Kidney capillary endothelial cell (primary cell): ENCODE measurements around the gene TMEM236.

Source experiments
- DNase-seq: peaks from one replicate; pipeline ENCODE4 v3.0.0-alpha.2; 2018; ENCODE audit warnings: low spot score

TMEM236 gene

DNA sequence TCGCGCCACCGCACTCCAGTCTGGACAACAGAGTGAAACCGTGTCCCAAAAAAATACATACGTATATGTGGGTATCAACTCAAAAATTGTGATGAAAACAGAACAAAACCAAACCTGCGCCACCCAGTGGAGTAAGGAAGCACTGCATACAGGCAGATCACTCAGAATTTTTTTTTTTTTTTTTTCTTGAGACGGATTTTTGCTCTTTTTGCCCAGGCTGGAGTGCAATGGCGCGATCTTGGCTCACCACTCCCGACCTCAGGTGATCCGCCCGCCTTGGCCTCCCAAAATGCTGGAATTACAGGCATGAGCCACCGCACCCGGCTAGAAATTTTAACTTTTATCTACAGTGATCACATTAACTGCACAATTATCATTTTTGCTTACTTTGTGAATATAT is 9.1 kb upstream of the TMEM236 start:
- peak; percentile 35 for DNase-seq

DNA sequence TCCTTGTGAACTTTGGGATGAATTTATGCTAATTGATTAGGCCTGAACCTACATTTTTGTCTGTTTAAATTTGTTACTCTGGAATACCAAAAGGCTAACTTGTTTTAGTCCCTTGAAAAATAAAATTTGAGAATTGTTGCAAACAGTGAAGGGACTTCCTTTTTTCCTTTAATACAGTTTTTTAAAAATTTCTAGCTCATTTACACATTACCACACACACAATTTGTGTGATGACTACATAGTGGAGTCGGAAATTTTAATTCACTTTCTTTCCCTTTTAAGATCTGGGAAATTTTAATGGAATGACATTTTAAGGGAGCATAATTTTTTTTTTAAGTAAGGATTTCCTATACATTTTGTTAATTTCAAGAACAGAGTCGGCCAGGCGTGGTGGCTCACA is 8.6 kb upstream of the TMEM236 start:
- DNase-seq: no peak

DNA sequence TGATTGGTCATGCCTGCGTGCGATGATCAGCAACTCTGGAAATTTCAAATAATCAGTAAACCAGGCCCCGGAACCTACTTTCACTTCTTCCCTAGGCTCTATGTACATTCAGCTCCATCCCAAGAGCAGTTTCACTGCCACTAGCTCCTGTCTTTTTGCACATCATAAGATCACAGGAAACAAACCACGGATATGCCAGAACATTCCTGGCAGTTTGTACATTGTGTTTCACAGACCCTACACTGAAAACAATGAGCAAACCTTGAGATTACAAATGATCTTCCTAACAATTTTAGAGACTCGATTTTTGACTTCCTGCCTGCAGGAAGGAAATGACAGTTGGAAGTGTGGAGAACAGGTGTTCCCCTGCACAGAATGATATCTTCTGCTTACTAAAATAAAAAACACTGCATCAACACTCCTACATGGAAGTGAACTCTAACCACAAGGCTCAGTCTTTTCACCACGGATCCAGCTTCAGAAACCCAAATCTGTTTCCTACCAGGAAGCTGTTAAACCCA is 7.6 kb upstream of the TMEM236 start:
- peak; percentile 47 for DNase-seq

DNA sequence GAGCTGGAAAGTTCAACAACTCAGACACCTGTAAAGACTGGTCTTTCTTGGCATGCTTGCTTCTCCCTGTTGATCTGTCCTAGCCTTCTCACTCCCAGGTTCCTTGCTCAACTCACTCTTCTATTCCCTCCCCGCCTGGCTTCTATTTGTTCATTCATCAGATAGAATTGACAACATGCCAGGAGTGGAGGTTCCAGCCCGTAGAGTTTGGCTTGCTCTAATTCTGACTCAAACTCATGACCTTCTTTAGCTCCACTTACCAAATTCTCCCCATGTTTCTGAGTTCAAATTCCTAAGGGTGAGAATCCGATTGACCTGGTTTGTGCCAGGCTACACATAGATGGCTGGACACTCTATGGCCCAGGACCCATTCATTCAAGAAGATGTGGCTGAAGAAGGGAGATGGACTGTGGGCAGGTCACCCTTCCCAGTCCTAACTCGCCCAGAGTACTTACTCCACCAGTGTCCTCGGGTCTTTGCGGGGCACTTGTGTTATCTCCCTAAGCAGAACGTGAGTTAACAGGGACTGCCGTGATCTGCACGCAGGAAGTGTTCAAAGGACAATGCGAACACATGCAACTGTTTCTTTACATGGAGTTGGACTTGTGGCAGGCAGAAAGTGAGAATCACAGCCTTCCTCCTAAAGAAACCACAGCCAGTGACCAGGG is 4.0 kb upstream of the TMEM236 start:
- DNase-seq: no peak

DNA sequence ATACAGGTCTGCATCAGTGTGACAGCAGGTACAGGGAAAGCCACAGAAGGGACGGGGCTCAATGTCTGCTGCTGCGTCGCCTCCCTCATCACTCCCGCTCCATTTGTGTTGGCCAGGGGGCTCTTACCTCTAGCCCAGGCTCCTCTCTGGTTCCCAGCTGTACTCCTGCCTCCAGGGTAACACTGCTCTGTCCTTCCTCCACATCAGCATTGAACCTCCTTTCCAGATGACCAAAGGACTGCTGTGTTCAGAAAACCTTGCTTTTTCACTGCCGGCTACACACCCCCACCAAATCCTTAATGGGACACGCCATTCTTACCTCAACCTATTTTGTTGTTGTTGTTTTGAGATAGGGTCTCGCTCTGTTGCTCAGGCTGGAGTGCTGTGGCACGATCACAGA is 2.1 kb upstream of the TMEM236 start:
- DNase-seq: no peak

DNA sequence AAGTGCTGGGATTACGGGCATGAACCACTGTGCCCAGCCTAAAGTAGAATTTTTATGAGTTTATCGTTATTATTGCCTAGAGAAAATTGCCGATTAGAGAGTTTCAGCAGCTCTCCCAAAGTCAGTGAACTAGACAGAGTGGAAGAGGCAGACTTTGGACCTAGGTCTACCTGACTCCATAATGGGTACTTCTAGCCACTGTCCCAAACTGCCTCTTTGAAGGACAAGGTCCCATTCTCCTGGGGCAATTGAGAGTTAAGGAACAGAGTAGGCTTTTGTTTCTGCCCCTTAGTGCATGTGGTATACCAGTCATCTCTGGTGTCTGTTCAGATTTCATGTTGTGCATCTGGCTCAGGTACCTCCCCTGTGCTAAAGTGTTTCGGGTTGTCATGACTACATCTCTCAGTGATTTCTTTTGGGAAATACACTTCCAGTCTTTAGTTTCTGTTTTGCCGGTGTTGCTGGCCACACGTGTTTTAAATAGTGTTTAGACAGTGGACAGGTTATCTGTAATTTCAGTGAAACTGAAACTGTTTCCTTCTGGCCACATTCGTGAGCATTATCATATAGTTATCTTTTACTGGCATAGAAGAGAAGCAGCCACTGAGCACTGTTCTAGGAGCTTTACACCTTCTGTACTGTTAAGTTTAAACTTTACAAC is 4.7 kb downstream of the TMEM236 start:
- DNase-seq: no peak

DNA sequence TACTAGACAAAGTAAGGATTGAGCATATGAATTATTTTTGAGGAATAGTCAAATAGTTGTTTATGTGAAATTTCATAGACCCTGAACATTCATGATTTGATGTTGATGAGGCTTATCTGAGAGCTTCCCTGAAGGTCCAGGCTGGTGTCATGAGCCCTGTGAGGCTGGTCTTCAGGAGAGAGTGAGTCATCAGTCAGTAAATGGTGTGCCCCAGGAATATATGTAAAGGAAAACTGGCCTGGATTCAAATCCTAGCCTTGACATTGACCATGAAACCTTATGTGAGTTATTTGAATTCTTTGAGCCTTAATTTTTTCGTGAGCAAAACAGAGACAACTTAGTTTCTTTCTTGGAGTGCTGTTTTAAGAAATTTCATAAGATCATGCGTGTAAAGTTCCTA is 6.2 kb downstream of the TMEM236 start:
- no peak for DNase-seq

DNA sequence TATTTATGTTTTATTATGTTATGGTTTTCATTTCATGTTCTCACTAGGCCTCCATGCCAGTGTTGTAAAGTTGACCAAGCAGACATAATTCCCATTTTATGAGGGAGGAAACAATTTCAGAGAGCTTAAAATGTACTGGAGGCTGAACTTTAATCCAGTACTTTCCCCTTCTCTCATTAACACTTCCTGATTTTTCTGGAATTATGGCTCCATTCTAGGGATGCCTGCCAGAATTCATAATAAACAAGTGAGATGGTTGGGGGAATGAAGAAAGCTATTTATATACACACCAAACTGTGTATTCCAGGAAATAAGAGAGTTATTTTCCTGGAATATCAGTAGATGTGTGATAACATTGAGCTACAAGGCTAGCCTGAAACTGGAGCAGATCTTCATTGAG is 6.9 kb downstream of the TMEM236 start:
- DNase-seq: no peak

DNA sequence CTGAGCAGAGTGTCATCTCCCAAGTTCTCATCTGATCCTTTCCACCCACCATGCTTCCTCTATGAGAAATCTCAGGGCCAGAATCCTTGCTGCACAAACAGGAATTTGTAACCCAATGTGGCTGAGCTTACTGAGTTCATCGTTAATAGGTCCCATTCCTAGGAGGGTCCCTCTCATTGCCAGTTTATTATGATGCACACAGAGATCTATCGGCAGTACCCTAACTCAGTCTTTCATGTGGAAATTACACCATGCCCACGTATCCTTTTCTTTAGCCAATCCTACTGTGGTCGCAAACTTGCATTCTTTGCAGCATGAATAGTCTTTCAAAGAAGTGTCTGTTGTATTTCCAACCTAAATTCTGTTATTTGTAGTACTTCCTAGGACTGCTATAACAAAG is 12.1 kb downstream of the TMEM236 start:
- no peak for DNase-seq

DNA sequence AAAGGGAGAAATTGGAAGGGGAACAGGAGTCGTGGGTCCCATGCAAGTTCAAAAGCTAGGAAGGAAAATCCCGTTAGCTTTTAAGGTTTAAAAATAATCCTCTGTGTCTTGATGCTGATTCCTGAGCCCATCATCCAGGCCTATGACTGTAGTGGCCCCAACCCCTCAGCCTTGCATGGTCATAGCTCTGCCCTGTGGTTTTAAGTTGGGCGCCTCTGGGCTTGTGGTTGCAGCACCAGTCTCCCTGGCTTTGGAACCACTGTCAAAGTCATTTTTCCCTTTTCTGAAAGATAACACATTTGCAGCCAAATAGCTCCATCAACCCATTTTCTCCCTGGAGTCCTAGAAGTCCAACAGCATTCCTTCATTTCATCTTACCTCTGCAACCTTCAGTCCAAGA is 13.6 kb downstream of the TMEM236 start:
- no peak for DNase-seq

DNA sequence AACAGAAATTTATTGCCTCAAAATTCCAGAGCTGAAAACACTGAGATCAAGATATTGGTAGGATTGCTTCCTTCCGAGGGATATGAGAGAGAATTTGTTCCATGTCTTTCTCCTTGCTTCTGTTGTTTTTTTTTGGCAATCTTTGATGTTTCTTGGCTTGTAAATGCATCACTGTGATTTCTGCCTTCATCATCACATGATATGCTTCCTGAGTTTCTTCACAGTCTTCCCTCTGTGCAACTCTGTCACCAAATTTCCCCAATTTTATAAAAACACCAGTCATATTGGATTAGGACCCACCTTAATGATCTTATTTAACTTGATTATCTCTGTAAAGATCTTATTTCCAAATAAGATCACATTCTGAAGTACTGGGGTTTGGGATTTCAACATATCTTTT is 14.7 kb downstream of the TMEM236 start:
- DNase-seq: no peak

DNA sequence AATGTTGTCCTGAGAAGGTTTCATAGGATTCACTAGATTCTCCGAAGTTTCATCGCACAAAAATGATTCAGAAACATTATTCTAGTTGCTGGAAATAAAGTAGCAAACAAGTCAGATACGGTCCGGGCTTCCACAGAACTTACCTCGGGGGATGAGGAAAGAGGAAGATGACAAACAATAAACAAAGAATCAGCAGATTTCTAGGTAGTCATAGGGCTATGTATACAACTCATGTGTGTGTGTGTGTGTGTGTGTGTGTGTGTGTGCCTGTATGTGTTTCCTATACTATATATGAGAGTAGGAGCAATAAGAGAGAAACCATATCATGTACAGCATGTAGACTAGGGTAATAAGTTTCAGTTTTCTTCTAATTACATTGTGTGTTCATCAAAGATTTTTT is 16.5 kb downstream of the TMEM236 start:
- peak; percentile 33 for DNase-seq

DNA sequence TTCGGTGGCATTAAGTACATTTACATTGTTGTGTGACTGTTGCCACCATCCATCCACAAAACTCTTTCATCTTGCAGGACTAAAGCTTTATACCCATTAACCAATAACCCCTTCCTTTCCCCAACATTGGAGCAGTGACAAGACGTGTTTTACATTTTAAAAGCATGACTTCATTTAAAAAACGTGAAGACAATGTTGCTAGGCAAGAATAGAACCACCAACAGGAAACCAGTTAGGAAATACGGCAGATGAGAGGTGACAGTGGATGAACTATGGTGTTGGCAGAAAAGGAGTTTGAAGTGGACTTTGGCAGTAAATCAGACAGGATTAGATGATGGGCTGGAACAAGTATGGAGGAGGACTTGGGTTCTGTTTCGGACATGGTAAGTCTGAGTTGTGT is 17.0 kb downstream of the TMEM236 start:
- peak; percentile 45 for DNase-seq

DNA sequence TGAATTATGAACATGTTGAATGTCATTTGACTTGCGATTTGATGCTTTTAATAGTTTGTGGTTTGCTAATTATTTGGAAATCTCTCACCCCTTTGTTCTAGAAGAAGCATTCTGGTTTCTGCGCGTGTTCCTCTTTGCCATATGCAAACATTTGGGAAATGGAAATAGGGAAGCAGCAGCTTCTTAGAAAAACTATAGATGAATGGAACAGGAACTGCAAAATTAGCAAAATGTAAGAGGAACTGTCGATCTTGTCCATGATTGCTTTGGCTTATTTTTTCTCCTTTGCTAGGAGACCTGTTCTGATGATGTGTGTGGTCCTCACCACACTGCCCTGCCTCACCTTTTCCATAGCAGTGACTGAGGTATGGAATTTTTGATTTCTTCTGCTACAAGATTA is 19.0 kb downstream of the TMEM236 start:
- DNase-seq: no peak

DNA sequence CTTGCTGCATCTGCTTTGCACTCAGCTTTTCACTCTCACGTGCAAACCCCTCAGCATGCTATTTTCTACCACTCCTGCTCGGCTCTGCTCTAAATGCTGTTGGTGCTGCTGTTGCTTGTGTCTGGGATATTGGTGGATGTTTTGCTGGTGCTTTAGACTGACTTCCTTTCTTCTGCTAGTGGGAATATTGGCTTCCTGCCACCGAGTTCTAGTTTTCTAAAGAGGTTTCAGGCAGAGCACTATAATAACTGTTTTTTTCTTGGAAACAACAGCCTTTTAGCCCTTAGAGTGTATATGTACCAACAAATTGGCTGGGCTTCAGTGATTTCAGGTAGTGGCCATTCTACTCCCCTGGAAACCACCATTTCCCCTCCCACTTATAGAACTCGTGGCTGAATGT is 27.8 kb downstream of the TMEM236 start:
- no peak for DNase-seq

DNA sequence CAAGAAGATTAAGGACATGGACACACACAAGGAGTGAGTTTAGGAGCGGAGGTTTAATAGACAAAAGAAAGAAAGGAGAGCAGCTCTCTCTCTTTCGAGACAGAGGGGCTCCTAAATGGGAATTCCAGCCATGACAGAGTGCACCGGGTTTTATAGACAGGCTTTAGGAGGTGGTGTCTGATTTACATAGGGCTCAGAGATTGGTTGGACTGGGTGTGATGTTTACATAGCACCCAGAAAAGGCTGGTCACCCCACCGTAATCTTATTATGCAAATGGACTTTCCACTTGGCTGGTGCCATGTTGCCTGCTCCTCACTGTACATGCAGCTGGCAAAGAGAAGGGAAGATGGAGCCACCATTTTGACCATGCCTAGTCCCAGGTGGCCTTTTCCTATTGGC is 28.7 kb downstream of the TMEM236 start:
- DNase-seq: no peak

DNA sequence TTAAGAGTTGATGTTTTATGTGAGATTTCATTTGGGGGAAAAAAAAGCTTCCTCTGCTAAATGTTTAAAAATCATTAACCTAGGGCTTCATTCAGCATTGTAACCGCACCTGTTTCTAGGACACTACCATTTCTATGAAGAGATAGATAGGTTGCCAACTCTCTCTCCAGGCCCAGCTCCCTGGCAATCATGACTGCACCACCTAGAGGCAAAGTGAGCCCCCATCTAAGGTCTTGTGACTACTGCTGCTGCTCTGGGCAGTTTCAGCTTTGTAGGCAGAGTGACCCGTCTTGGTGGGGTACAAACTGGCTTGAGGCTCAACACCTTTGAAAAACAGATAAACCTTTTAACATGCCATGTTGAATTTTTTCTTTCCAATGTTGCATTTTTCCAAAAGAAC is 29.9 kb downstream of the TMEM236 start:
- DNase-seq: no peak

DNA sequence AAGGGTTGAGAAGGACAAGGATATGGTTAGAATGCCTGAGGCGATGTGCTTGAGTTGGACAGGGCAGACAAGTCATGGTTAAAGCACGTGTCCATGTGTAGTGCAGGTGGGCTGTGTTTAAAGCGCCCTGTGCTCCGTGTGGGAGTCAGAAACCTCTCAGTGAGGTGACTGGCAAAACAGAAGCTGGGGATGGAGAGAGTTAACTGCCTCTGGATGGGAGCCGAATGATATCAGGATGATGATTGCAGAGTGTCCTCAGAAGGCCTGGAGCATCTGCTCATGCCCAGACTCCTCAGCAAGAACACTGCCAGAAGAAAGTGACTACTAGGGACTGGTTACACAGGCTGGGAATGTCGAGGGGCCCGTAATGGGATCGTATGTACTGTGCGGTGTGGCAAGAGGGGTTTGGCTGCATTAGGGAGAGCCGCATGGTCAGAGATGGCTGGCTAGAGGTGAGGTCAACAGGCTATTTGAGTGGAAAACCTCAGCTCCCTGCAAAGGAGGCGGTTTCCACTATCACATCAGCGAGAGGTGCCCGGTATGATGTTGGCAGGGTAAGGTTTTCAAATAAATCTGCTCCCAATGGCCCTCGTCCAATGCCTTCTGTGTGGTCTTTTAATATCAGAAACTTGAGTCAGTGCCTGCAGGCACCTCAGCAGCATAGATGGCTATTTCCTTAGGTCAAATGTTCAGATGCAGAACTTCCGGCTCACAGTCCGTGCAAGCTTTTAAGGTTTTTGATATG is 31.1 kb downstream of the TMEM236 start:
- peak; percentile 76 for DNase-seq

DNA sequence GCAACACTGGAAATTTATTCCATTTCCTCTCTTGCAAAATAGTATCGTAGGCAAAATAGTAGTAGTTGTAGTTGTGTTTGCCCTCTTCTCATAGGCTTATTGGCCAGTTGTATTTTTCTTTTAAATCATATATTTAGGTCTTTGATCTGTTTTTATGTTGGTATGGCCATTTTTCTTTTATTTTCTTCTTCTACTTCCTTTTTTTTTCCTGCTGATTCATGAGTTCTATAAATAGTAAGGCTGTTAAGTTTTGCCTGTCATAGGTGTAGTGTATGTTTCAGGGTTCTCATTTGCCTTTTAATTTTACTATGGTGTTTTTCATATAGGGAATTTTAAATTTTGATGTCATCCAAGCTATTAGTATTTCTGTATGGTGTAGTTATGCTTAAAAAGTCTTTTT is 31.8 kb downstream of the TMEM236 start:
- no peak for DNase-seq

DNA sequence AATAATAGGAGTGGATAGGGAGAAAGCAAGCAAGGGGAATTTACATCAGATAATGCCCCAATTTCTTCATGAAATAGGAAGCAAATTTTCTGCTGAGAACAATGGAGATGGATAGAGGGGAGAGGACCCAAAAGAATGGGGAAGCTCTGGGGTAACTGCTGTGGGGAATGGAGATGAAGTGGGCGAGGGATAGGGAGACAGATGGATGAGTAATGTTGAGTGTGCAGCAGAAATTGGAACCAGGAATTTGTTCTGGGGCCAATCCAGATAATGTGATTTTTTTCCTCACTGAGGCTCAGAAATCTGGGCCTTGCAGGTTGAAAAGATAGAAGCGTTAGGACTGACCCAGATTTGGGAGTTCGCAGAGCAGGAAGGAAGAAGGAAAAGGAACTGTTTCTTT is 32.7 kb downstream of the TMEM236 start:
- DNase-seq: peak; percentile 5

DNA sequence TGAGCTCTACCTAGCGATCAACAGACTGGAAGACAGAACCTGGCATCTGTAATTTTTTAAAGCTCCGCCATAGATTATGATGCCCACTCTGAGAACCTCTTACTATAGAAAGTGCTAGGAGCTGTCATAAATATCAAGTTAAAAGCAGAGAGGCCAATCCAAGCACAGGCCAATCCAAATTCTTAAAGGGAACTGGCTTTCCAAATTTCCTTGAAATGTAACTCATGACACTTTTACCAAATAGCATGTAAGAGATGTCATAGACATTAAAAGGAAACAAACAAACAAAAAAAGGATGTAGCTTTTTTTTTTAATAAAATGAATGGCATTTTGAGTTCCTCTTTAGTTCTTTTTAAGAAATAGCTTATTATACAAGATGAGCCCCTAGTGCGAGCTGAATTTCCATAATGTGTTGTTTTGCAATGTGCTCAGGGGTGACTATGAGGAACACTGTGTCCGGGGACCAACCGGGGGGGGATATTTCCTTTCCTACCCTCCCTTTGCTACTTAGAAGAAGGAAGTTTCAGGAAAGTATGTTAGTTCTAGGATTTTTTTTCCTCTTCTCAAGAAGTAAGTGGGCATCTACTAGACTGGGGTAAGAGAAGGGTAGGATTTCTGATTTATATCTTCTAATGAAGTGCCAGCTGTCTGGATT is 33.4 kb downstream of the TMEM236 start:
- no peak for DNase-seq

DNA sequence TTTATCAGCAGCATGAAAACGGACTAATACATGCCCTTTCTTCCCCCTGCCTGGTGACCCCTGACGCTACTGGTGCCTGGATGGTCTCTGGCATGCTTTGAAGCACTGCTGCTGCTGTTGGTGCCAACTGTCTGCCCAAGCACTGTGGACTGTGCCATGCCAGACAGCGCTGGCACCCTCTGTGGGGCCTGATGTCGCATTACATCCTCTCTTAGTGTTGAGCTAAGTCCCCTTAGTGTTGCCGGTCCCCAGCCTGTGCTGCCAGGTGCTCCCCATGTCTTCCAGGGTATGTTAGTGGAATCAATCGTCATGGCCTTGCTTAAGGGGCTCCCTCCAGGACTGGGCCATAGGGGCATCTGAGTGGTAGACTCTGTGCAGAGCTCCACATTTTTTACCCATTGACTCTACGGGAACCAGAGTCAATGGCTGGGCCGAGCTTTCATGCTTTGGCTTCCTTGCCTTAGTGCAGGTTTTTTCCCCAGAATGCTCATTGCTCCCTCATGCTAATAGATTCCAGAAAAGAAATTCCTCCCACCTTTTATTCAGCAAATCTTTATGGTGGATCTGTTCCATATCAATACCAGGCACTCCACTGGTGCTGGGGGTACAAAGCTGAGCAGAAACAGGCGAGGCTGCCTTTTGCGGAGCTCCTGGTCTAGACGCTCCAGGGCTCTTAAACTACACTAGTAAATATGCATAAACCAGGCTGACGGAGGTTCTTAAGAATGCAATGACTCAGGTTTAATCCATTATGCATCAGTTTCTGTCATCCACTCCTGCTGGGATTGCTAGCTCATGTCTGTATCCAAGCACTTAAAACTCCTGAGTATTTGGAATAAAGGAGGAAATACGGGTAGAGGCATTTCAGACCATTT is 35.3 kb downstream of the TMEM236 start:
- peak; percentile 59 for DNase-seq
